ENCODE data around the gene LRRC36.
A peak's percentile ranks its signal among the peaks of the same experiment; 100 is the strongest.

LRRC36 gene
- total RNA-seq = 0 to 0.25 (median 0) reads per million in 18 experiments

- DNase-seq = peak; percentile 8 to 15
Measured at GRCh38 chr16:67326472-67327309, at the start of gene LRRC36, which contains the start of gene KCTD19. TSS of gene LRRC36 (plus strand) at chr16:67326815. CDS start at chr16:67326863, 48 bp downstream. TSS of gene KCTD19 (minus strand) at chr16:67326741. CDS start at chr16:67326707, 34 bp downstream.

GRCh38 chr16:67277294-67277998 is 49.2 kb upstream of the LRRC36 start:
- DNase-seq = peak; percentile 13 to 55

- DNase-seq = no peak
Measured at GRCh38 chr16:67277999-67278772, 48.4 kb upstream of the LRRC36 start.

GRCh38 chr16:67278773-67279295 is 47.8 kb upstream of the LRRC36 start:
- peak; percentile 55 to 83 for DNase-seq

GRCh38 chr16:67279296-67280089 is 47.1 kb upstream of the LRRC36 start, which contains the start of gene PLEKHG4:
TSS of gene PLEKHG4 (plus strand) at chr16:67279532. CDS start at chr16:67280045, 513 bp downstream.
- DNase-seq = peak; percentile 79 to 84

- DNase-seq = no peak
Measured at GRCh38 chr16:67280090-67281015, 46.3 kb upstream of the LRRC36 start.

- DNase-seq = no peak
Measured at GRCh38 chr16:67281536-67282446, 44.8 kb upstream of the LRRC36 start.

- no peak for DNase-seq
Measured at GRCh38 chr16:67282447-67282805, 44.2 kb upstream of the LRRC36 start.

- DNase-seq = peak; percentile 48 to 74
Measured at GRCh38 chr16:67283039-67283825, 43.4 kb upstream of the LRRC36 start.

- DNase-seq = no peak
Measured at GRCh38 chr16:67283826-67284555, 42.6 kb upstream of the LRRC36 start.

GRCh38 chr16:67284699-67285646 is 41.6 kb upstream of the LRRC36 start:
- DNase-seq = no peak

- no peak for DNase-seq
Measured at GRCh38 chr16:67286441-67287235, 40.0 kb upstream of the LRRC36 start.

GRCh38 chr16:67287960-67288359 is 38.7 kb upstream of the LRRC36 start:
- DNase-seq = no peak

- no peak for DNase-seq
Measured at GRCh38 chr16:67291461-67291860, 35.2 kb upstream of the LRRC36 start.

- DNase-seq = no peak
Measured at GRCh38 chr16:67294171-67294757, 32.4 kb upstream of the LRRC36 start.

Data from inflammatory macrophage (primary cell).